Neural cell (in vitro differentiated cells): ENCODE data around the gene COL1A1. TPM values are rescaled to one million over a fixed set of nuclear protein-coding genes. Genes with fewer than 3 reads are reported as not detected.

Experiments used
- H2AFZ ChIP-seq: fragments of 200-600, 300-800 bp; sonication (generic), shearing (Covaris generic); 2 replicates; pipeline ENCODE4 v1.6.0; 2014; ENCODE audit warnings: low read depth, mild to moderate bottlenecking, antibody characterized with exemption, low read length, moderate library complexity
- H3F3A ChIP-seq: fragments of 200-600 bp; shearing (Covaris generic); 2 replicates; pipeline ENCODE4 v1.6.1; 2016; ENCODE audit warnings: mild to moderate bottlenecking, moderate library complexity, mixed read lengths, antibody characterized with exemption, low read length; ENCODE audit not compliant: insufficient read depth, poor library complexity, severe bottlenecking
- H3K27ac ChIP-seq: fragments of 200-600, 300-800 bp; sonication (generic), shearing (Covaris generic); 2 replicates; pipeline ENCODE4 v1.5.1; 2014; ENCODE audit warnings: mild to moderate bottlenecking, low read length, moderate library complexity
- H3K27me3 ChIP-seq: fragments of 300-800, 200-600 bp; sonication (generic), shearing (Covaris generic); 2 replicates; pipeline ENCODE4 v1.6.0; 2014; ENCODE audit warnings: mild to moderate bottlenecking, low read depth, low read length, moderate library complexity; ENCODE audit not compliant: insufficient read depth
- H3K36me3 ChIP-seq: fragments of 300-800, 200-600 bp; sonication (generic), shearing (Covaris generic); 2 replicates; pipeline ENCODE4 v1.5.1; 2014; ENCODE audit warnings: mild to moderate bottlenecking, antibody characterized with exemption, low read length, moderate library complexity; ENCODE audit not compliant: insufficient read depth
- H3K4me2 ChIP-seq: fragments of 300-800, 200-600 bp; sonication (generic), shearing (Covaris generic); 2 replicates; pipeline ENCODE4 v1.6.0; 2014; ENCODE audit warnings: mild to moderate bottlenecking, low read length
- H3K4me3 ChIP-seq: fragments of 300-800, 200-600 bp; sonication (generic), shearing (Covaris generic); 2 replicates; pipeline ENCODE4 v1.5.1; 2014; ENCODE audit warnings: mild to moderate bottlenecking, low read length, moderate library complexity
- H3K79me2 ChIP-seq: fragments of 200-600 bp; shearing (Covaris generic); replicated peaks from 2 replicates; pipeline ENCODE4 v1.6.0; 2014; ENCODE audit warnings: mild to moderate bottlenecking, low read length, moderate library complexity; ENCODE audit not compliant: insufficient read depth
- H3K9ac ChIP-seq: fragments of 300-800, 200-600 bp; sonication (generic), shearing (Covaris generic); 2 replicates; pipeline ENCODE4 v1.6.1; 2016; ENCODE audit warnings: mild to moderate bottlenecking, low read length, mixed read lengths
- H3K9me2 ChIP-seq: fragments of 200-600 bp; shearing (Covaris generic); 2 replicates; pipeline ENCODE4 v1.6.1; 2016; ENCODE audit warnings: mild to moderate bottlenecking, low read length, mixed read lengths; ENCODE audit not compliant: insufficient read depth
- H3K9me3 ChIP-seq: fragments of 200-600, 300-800 bp; sonication (generic), shearing (Covaris generic); 2 replicates; pipeline ENCODE4 v1.6.1; 2016; ENCODE audit warnings: mild to moderate bottlenecking, mixed run types, low read length, moderate library complexity, mixed read lengths
- H4K20me1 ChIP-seq: fragments of 200-600 bp; shearing (Covaris generic); 2 replicates; pipeline ENCODE4 v1.6.1; 2016; ENCODE audit warnings: mild to moderate bottlenecking, mixed run types; ENCODE audit not compliant: insufficient read depth
- EP300 ChIP-seq: fragments of 450-650 bp; conservative IDR thresholded peaks from 2 replicates; pipeline ENCODE4 v1.6.1; 2014; ENCODE audit warnings: antibody characterized with exemption, mild to moderate bottlenecking, moderate library complexity; ENCODE audit not compliant: poor library complexity, severe bottlenecking
- EZH2 ChIP-seq: fragments of 200-600, 300-800 bp; shearing (Covaris generic), sonication (generic); IDR thresholded peaks from 2 replicates; pipeline ENCODE4 v1.6.1; 2014; ENCODE audit warnings: antibody characterized with exemption, low read length, borderline replicate concordance, mild to moderate bottlenecking; ENCODE audit not compliant: insufficient read depth, poor library complexity, severe bottlenecking
- MXI1 ChIP-seq: fragments of 450-650 bp; conservative IDR thresholded peaks from 2 replicates; pipeline ENCODE4 v1.6.1; 2014; ENCODE audit warnings: antibody characterized with exemption, mild to moderate bottlenecking; ENCODE audit not compliant: poor library complexity, severe bottlenecking
- POLR2AphosphoS5 ChIP-seq: IDR thresholded peaks from 2 replicates; pipeline ENCODE4 v1.6.1; 2012
- RAD21 ChIP-seq: fragments of 450-650 bp; conservative IDR thresholded peaks from 2 replicates; pipeline ENCODE4 v1.6.1; 2014; ENCODE audit warnings: antibody characterized with exemption, mild to moderate bottlenecking, moderate library complexity
- SMC3 ChIP-seq: fragments of 450-650 bp; conservative IDR thresholded peaks from 2 replicates; pipeline ENCODE4 v1.6.1; 2014; ENCODE audit warnings: antibody characterized with exemption, mild to moderate bottlenecking, moderate library complexity; ENCODE audit not compliant: poor library complexity
- TAF1 ChIP-seq: IDR thresholded peaks from 2 replicates; pipeline ENCODE4 v1.6.1; 2012; ENCODE audit warnings: low read depth
- polyA plus RNA-seq: library from polyadenylated mRNA; depleted of rRNA; stranded (reverse); fragments of >200 nt; gene quantifications from 2 replicates; pipeline ENCODE4 v1.2.3, GENCODE V29; 2014
- TF ChIP-seq, protein P1 (sequence below): fragments of 450-650 bp; IDR thresholded peaks from 2 replicates; pipeline ENCODE4 v1.5.1; 2014; ENCODE audit warnings: antibody characterized with exemption, mild to moderate bottlenecking, moderate library complexity; ENCODE audit not compliant: poor library complexity, severe bottlenecking
- TF ChIP-seq, protein P2 (sequence below): IDR thresholded peaks from 2 replicates; pipeline ENCODE4 v1.6.1; 2012; ENCODE audit warnings: borderline replicate concordance

COL1A1 gene
- polyA plus RNA-seq, 1 donor from 2014 or later: 0.14 TPM

DNA sequence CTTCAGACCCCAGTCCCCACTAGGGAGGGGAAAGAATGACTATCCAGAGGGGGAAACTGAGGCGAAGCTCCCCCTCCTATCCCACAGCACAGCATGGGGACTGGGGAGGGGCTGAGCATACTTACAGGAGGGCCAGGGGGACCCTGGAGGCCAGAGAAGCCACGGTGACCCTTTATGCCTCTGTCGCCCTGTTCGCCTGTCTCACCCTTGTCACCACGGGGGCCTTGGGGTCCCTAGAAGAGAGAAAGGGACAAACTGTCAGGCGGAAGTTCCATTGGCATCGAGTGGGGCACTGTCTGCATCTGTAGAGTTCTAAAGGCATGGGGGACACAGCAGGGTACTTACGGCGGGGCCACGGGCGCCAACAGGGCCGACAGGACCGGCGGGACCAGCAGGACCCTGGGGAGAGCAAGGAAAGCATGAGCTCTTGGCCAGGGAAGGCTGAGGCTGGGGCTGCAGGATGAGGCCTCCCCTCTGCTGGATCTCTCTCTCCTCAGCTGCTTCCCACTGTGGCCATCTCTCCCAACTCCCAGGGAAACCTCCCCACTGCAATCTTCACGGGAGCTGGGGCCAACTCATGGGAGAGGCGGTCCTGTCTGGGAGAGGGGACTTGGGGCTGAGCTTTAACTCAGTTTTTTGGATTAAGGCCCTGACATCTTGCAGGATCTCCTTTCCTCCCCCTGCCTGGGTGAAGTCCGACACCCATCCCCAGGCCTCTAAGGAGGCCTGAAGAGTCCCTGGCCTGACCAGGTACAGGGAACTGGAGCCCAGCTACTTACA, 13.5 kb downstream of the COL1A1 start:
- Histone ChIP-seq H3K9ac (no peak overlapping the region), H4K20me1 (no peaks in the 10 kb centered on the region), H3F3A (no peaks in the 10 kb centered on the region), H3K36me3 (no peaks in the 10 kb centered on the region), H3K9me3 (no peaks in the 10 kb centered on the region), H3K79me2 (no peaks in the 10 kb centered on the region), H3K27me3 (no peaks in the 10 kb centered on the region), H3K4me3 (no peak overlapping the region), H2AFZ (no peak overlapping the region), H3K27ac (no peak overlapping the region), H3K4me2 (no peak overlapping the region), H3K9me2 (no peaks in the 10 kb centered on the region)
- TF ChIP-seq POLR2AphosphoS5 (no peak), EZH2 (no peak), TAF1 (no peak), EP300 (no peak), SMC3 (no peak), RAD21 (no peak), MXI1 (no peak)
- TF ChIP-seq, protein P1, sequence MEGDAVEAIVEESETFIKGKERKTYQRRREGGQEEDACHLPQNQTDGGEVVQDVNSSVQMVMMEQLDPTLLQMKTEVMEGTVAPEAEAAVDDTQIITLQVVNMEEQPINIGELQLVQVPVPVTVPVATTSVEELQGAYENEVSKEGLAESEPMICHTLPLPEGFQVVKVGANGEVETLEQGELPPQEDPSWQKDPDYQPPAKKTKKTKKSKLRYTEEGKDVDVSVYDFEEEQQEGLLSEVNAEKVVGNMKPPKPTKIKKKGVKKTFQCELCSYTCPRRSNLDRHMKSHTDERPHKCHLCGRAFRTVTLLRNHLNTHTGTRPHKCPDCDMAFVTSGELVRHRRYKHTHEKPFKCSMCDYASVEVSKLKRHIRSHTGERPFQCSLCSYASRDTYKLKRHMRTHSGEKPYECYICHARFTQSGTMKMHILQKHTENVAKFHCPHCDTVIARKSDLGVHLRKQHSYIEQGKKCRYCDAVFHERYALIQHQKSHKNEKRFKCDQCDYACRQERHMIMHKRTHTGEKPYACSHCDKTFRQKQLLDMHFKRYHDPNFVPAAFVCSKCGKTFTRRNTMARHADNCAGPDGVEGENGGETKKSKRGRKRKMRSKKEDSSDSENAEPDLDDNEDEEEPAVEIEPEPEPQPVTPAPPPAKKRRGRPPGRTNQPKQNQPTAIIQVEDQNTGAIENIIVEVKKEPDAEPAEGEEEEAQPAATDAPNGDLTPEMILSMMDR: no peak
- TF ChIP-seq, protein P2, sequence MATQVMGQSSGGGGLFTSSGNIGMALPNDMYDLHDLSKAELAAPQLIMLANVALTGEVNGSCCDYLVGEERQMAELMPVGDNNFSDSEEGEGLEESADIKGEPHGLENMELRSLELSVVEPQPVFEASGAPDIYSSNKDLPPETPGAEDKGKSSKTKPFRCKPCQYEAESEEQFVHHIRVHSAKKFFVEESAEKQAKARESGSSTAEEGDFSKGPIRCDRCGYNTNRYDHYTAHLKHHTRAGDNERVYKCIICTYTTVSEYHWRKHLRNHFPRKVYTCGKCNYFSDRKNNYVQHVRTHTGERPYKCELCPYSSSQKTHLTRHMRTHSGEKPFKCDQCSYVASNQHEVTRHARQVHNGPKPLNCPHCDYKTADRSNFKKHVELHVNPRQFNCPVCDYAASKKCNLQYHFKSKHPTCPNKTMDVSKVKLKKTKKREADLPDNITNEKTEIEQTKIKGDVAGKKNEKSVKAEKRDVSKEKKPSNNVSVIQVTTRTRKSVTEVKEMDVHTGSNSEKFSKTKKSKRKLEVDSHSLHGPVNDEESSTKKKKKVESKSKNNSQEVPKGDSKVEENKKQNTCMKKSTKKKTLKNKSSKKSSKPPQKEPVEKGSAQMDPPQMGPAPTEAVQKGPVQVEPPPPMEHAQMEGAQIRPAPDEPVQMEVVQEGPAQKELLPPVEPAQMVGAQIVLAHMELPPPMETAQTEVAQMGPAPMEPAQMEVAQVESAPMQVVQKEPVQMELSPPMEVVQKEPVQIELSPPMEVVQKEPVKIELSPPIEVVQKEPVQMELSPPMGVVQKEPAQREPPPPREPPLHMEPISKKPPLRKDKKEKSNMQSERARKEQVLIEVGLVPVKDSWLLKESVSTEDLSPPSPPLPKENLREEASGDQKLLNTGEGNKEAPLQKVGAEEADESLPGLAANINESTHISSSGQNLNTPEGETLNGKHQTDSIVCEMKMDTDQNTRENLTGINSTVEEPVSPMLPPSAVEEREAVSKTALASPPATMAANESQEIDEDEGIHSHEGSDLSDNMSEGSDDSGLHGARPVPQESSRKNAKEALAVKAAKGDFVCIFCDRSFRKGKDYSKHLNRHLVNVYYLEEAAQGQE: no peak

DNA sequence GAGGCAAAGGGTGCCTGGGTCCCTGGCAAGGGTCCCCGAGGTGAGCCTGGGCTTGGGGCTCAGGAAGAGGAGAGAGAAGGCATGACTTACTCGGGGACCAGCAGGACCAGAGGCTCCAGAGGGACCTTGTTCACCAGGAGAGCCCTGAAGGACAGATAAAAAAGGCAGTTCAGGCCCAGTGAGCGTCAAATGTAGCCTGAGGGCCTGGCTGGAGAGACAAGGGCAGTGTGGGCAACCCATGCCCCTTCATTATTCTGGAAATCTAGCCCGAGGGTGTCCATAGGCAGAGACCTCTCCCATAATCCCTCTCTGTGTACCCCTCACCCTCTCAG, 14.1 kb downstream of the COL1A1 start:
- TF ChIP-seq, protein P2: no peak
- TF ChIP-seq EZH2 (no peak), POLR2AphosphoS5 (no peak), MXI1 (no peak), RAD21 (no peak), EP300 (no peak), TAF1 (no peak), SMC3 (no peak)
- TF ChIP-seq, protein P1: no peak
- H3K9me3 ChIP-seq: no peaks in the 10 kb centered on the region
- no peak overlapping the region for H2AFZ ChIP-seq
- no peak overlapping the region for H3K4me3 ChIP-seq
- no peak overlapping the region for H3K4me2 ChIP-seq
- no peaks in the 10 kb centered on the region for H3K79me2 ChIP-seq
- no peak overlapping the region for H3K27ac ChIP-seq
- no peak overlapping the region for H3K9ac ChIP-seq
- no peaks in the 10 kb centered on the region for H3K9me2 ChIP-seq
- no peaks in the 10 kb centered on the region for H3F3A ChIP-seq
- no peaks in the 10 kb centered on the region for H3K36me3 ChIP-seq
- H3K27me3 ChIP-seq: no peaks in the 10 kb centered on the region
- no peaks in the 10 kb centered on the region for H4K20me1 ChIP-seq
